Measurements from ENCODE around the gene TXNDC17.

GRCh38 chr17:6592173-6592572 is 48.7 kb upstream of the TXNDC17 start:
- TF ChIP-seq CTCF (IDR thresholded peaks at IDR 0.05) (no peak), POLR2A (IDR thresholded peaks at IDR 0.05) (no peak)
